GM21360 (cell line): Measurements from ENCODE around the gene NOL12.
"Not testable (repeated sequence)": the region's sequence is repeated elsewhere in the genome, so short reads cannot be mapped to it uniquely, and the experiment has no call there.

Source experiments
- ATAC-seq: cut with Tn5 transposase; IDR thresholded peaks from one replicate; pipeline ENCODE4 v1.9.1; 2021; ENCODE audit warnings: mild to moderate bottlenecking, moderate library complexity; ENCODE audit not compliant: unreplicated experiment

Gene NOL12

GRCh38 chr22:37678372-37678771 lies 7.8 kb upstream of the NOL12 start:
- ATAC-seq = no peak

- ATAC-seq = no peak
Observed at GRCh38 chr22:37679670-37680069, 6.5 kb upstream of the NOL12 start.

GRCh38 chr22:37680191-37680851 lies 5.8 kb upstream of the NOL12 start:
- no peak for ATAC-seq

GRCh38 chr22:37681001-37681424 lies 5.1 kb upstream of the NOL12 start:
- no peak for ATAC-seq

GRCh38 chr22:37681556-37682049 lies 4.5 kb upstream of the NOL12 start:
- no peak for ATAC-seq

- ATAC-seq = no peak
Observed at GRCh38 chr22:37684803-37685615, 1.1 kb upstream of the NOL12 start.

- ATAC-seq = no peak
Observed at GRCh38 chr22:37690407-37690806, 4.3 kb downstream of the NOL12 start.

GRCh38 chr22:37690901-37691504 lies 4.9 kb downstream of the NOL12 start:
- ATAC-seq = no peak

- ATAC-seq = no peak
Observed at GRCh38 chr22:37692627-37693285, 6.6 kb downstream of the NOL12 start.

- ATAC-seq = not testable (repeated sequence)
Observed at GRCh38 chr22:37694131-37694530, 8.0 kb downstream of the NOL12 start.

GRCh38 chr22:37696260-37696656 lies 10.1 kb downstream of the NOL12 start:
- not testable (repeated sequence) for ATAC-seq

- ATAC-seq = peak; percentile 81
Observed at GRCh38 chr22:37696657-37697537, 10.8 kb downstream of the NOL12 start, which contains the start of gene TRIOBP. Gene TRIOBP (plus strand): TSS chr22:37697048. CDS start chr22:37701366, 4,318 bp downstream.

- ATAC-seq = no peak
Observed at GRCh38 chr22:37697538-37697835, 11.3 kb downstream of the NOL12 start.

- no peak for ATAC-seq
Observed at GRCh38 chr22:37701141-37701786, 15.1 kb downstream of the NOL12 start.

- no peak for ATAC-seq
Observed at GRCh38 chr22:37703906-37704305, 17.8 kb downstream of the NOL12 start.

- ATAC-seq = no peak
Observed at GRCh38 chr22:37704645-37705044, 18.5 kb downstream of the NOL12 start.

- ATAC-seq = no peak
Observed at GRCh38 chr22:37705205-37705604, 19.1 kb downstream of the NOL12 start.

GRCh38 chr22:37708580-37709444 lies 22.7 kb downstream of the NOL12 start:
- ATAC-seq = no peak

GRCh38 chr22:37709445-37709765 lies 23.3 kb downstream of the NOL12 start:
- ATAC-seq = no peak
